Endothelial cell of umbilical vein (primary cell): Measurements from ENCODE around the gene PAX9. TPM values are rescaled to one million over a fixed set of nuclear protein-coding genes. Genes with fewer than 3 reads are reported as not detected.

Experiments
- BruUV-seq: library from RNA; stranded (reverse); fragments of 400-500 nt; replicated peaks from 2 replicates; lab custom pipeline; 2021; lab: Mats Ljungman, UMichigan
- CTCF ChIA-PET: fragments of 300-600, 350-600 bp; sonication (Branson Sonifier 250); formaldehyde crosslinking; loops from one replicate; lab custom pipeline; 2021; ENCODE audit warnings: antibody characterized with exemption, inconsistent platforms; lab: Charles Lee
- POLR2A ChIA-PET: fragments of 300-600, 350-600 bp; sonication (Branson Sonifier 250); formaldehyde crosslinking; loops from one replicate; lab custom pipeline; 2021; ENCODE audit warnings: antibody characterized with exemption, inconsistent platforms; lab: Charles Lee
- DNase-seq: peaks from one replicate; pipeline ENCODE4 v3.0.0-alpha.2; 2011; ENCODE audit warnings: low read depth, low spot score
- FAIRE-seq: peaks from 2 replicates; lab custom pipeline; 2011; peaks lifted over from hg19 to GRCh38; lab: Jason Lieb, UNC
- H2AFZ ChIP-seq: 2 replicates; pipeline ENCODE4 v1.6.0; 2012; ENCODE audit warnings: low read depth, low read length, control low read depth, inconsistent platforms
- H3K27ac ChIP-seq: 2 replicates; pipeline ENCODE4 v1.5.1; 2011; ENCODE audit warnings: low read depth, mild to moderate bottlenecking, control low read depth, low read length, moderate library complexity; ENCODE audit not compliant: insufficient read depth
- H3K27me3 ChIP-seq, 2 experiments: 2 replicates each; pipeline versions ENCODE4 v1.6.0 to v1.6.1; 2011; ENCODE audit warnings: low read length in 2 of 2, mixed read lengths in 1 of 2; ENCODE audit not compliant: control insufficient read depth in 2 of 2, insufficient read depth in 2 of 2
- H3K36me3 ChIP-seq, 2 experiments: 2 replicates in 1 of 2; 3 replicates in 1 of 2; pipeline ENCODE4 v1.5.1; 2011; ENCODE audit warnings: low read length in 2 of 2, mild to moderate bottlenecking in 1 of 2, moderate library complexity in 1 of 2; ENCODE audit not compliant: control insufficient read depth in 2 of 2, insufficient read depth in 2 of 2; ENCODE audit errors: extremely low read depth in 1 of 2
- H3K4me1 ChIP-seq: 3 replicates; pipeline ENCODE4 v1.5.1; 2011; ENCODE audit warnings: mild to moderate bottlenecking, low read length; ENCODE audit not compliant: control insufficient read depth, insufficient read depth; ENCODE audit errors: extremely low read depth
- H3K4me2 ChIP-seq: 2 replicates; pipeline ENCODE4 v1.6.1; 2011; ENCODE audit warnings: low read length, control low read depth, mixed read lengths; ENCODE audit not compliant: insufficient read depth
- H3K4me3 ChIP-seq, 3 experiments: fragments of 200-600 bp in 1 of 3; sonication (generic), shearing (Covaris generic) in 1 of 3; replicated peaks in 1 of 3; 2 replicates each; pipeline ENCODE4 v1.5.1; 2011 to 2016; ENCODE audit warnings: control low read depth in 3 of 3, low read length in 3 of 3, mild to moderate bottlenecking in 2 of 3, inconsistent platforms in 1 of 3, low read depth in 1 of 3, moderate library complexity in 1 of 3; ENCODE audit not compliant: insufficient read depth in 1 of 3
- H3K79me2 ChIP-seq: 2 replicates; pipeline ENCODE4 v1.6.0; 2012; ENCODE audit warnings: low read length, inconsistent platforms; ENCODE audit not compliant: control insufficient read depth, insufficient read depth
- H3K9ac ChIP-seq: replicated peaks from 2 replicates; pipeline ENCODE3; 2011; ENCODE audit warnings: low read length, control low read depth; ENCODE audit not compliant: insufficient read depth; ENCODE audit errors: extremely low read depth
- H3K9me1 ChIP-seq: replicated peaks from 3 replicates; pipeline ENCODE4 v1.6.0; 2011; ENCODE audit warnings: mild to moderate bottlenecking, low read length; ENCODE audit not compliant: control insufficient read depth, insufficient read depth; ENCODE audit errors: extremely low read depth
- H3K9me3 ChIP-seq: replicated peaks from 2 replicates; pipeline ENCODE4 v1.5.1; 2012; ENCODE audit warnings: low read length, inconsistent platforms; ENCODE audit not compliant: control insufficient read depth, insufficient read depth
- H4K20me1 ChIP-seq: replicated peaks from 2 replicates; pipeline ENCODE3; 2011; ENCODE audit warnings: mild to moderate bottlenecking, low read length; ENCODE audit not compliant: control insufficient read depth, insufficient read depth; ENCODE audit errors: extremely low read depth
- EZH2 ChIP-seq: IDR thresholded peaks from 2 replicates; pipeline ENCODE4 v1.6.1; 2012; ENCODE audit warnings: borderline replicate concordance, low read depth, mild to moderate bottlenecking, moderate library complexity, low read length, inconsistent platforms; ENCODE audit not compliant: severe bottlenecking
- FOS ChIP-seq: IDR thresholded peaks from 2 replicates; pipeline ENCODE4 v1.6.1; 2011; ENCODE audit warnings: mild to moderate bottlenecking, low read length, moderate library complexity, borderline replicate concordance; ENCODE audit not compliant: insufficient read depth
- GATA2 ChIP-seq: IDR thresholded peaks from 2 replicates; pipeline ENCODE4 v1.7.0; 2011; ENCODE audit warnings: low read depth, mild to moderate bottlenecking, moderate library complexity, mixed read lengths, low read length; ENCODE audit not compliant: insufficient read length, insufficient read depth
- JUN ChIP-seq: IDR thresholded peaks from 2 replicates; pipeline ENCODE4 v1.6.1; 2011; ENCODE audit warnings: borderline replicate concordance, low read depth; ENCODE audit not compliant: insufficient read length, insufficient read depth
- MYC ChIP-seq: IDR thresholded peaks from one replicate; pipeline ENCODE4 v1.6.1; 2011; ENCODE audit warnings: mild to moderate bottlenecking, low read depth, low read length
- POLR2A ChIP-seq: IDR thresholded peaks from 2 replicates; pipeline ENCODE4 v1.6.1; 2012; ENCODE audit warnings: low read depth, mild to moderate bottlenecking, control low read depth, low read length
- POLR2AphosphoS5 ChIP-seq: IDR thresholded peaks from 2 replicates; pipeline ENCODE4 v1.6.1; 2012; ENCODE audit warnings: low read depth, mild to moderate bottlenecking, control low read depth, low read length, moderate library complexity; ENCODE audit not compliant: insufficient read depth
- dilution Hi-C: fragments of 300-500 bp; cut with MboI; formaldehyde crosslinking; loops from one replicate; pipeline ENCODE4 v1.15.0; 2019; ENCODE audit warnings: low sequenced_read_pairs; ENCODE audit not compliant: extremely low pct_ligation_motif_present
- intact Hi-C: fragments of 100-400 bp; cut with micrococcal nuclease; formaldehyde crosslinking; loops from one replicate; pipeline ENCODE4 v1.10.0; 2022
- polyA plus RNA-seq, 4 experiments: library from polyadenylated mRNA; depleted of rRNA in 3 of 4; stranded (reverse) in 3 of 4; unstranded in 1 of 4; fragments of >200 nt; gene quantifications; 2 replicates each; pipeline versions ENCODE4 v1.2.1 to v1.2.3, GENCODE V29; 2011 to 2012; ENCODE audit warnings: missing spikeins in 1 of 4
- total RNA-seq: library from RNA; stranded (reverse); gene quantifications from 2 replicates; pipeline ENCODE4 v1.2.3, GENCODE V29; 2021
- TF ChIP-seq, protein P1 (sequence below), 2 donors: IDR thresholded peaks; 1 replicate in 1 of 2; 2 replicates in 1 of 2; pipeline ENCODE4 v1.5.1; 2011; ENCODE audit warnings: low read length in 2 of 2, mild to moderate bottlenecking in 2 of 2, moderate library complexity in 2 of 2, control low read depth in 1 of 2, inconsistent platforms in 1 of 2, low read depth in 1 of 2; ENCODE audit not compliant: insufficient read depth in 1 of 2; ENCODE audit errors: extremely low read depth in 1 of 2
- TF ChIP-seq, protein P2 (sequence below): IDR thresholded peaks from 2 replicates; pipeline ENCODE4 v1.6.1; 2011; ENCODE audit not compliant: insufficient read depth, insufficient read length

PAX9 gene
- total and polyA plus RNA-seq, 2 donors (not counting 3 experiments of a cell fraction or from before 2014, with no cell fraction given), result 0.37 to 0.44 TPM

DNA sequence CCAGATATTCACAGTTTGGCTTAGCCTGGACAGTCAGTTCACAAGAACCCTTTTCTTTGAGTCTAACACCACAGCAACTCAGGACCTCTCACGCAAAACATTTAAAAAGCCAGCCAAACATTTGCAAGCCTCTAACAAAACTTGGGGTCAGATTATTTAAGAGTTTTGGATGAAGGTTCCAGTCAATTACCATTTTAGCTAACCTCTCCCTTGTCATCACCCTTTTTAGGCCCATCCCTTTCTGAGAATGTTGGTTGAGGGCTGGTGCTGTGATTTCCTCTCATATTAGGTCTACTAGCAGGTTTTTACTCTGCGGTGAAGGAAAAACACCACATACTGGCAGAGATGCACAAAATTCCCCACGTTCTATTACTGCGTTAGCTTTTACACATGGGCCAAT is 20.7 kb downstream of the PAX9 start:
- Histone ChIP-seq H3K4me2 (no peak overlapping the region), H3K79me2 (no peaks in the 10 kb centered on the region), H3K9me1 (no peaks in the 10 kb centered on the region), H3K36me3 (no peaks in the 10 kb centered on the region), H2AFZ (no peak overlapping the region), H3K9me3 (no peaks in the 10 kb centered on the region), H3K4me3 (no peak overlapping the region), H3K4me1 (no peaks in the 10 kb centered on the region), H3K27ac (no peak overlapping the region), H3K27me3 (no peaks in the 10 kb centered on the region), H3K9ac (no peak overlapping the region), H4K20me1 (no peaks in the 10 kb centered on the region)
- intact Hi-C loops (no loop called here), dilution Hi-C loops (no loop called here)
- TF ChIP-seq, protein P1, sequence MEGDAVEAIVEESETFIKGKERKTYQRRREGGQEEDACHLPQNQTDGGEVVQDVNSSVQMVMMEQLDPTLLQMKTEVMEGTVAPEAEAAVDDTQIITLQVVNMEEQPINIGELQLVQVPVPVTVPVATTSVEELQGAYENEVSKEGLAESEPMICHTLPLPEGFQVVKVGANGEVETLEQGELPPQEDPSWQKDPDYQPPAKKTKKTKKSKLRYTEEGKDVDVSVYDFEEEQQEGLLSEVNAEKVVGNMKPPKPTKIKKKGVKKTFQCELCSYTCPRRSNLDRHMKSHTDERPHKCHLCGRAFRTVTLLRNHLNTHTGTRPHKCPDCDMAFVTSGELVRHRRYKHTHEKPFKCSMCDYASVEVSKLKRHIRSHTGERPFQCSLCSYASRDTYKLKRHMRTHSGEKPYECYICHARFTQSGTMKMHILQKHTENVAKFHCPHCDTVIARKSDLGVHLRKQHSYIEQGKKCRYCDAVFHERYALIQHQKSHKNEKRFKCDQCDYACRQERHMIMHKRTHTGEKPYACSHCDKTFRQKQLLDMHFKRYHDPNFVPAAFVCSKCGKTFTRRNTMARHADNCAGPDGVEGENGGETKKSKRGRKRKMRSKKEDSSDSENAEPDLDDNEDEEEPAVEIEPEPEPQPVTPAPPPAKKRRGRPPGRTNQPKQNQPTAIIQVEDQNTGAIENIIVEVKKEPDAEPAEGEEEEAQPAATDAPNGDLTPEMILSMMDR (IDR thresholded peaks at IDR 0.05; ENCODE audit: extremely low read depth in 1 of 2, insufficient read depth in 1 of 2, low read depth in 1 of 2, low read length in 2 of 2), result no peak
- no peak for TF ChIP-seq MYC
- no peak for TF ChIP-seq FOS
- TF ChIP-seq EZH2, result no peak
- TF ChIP-seq, protein P2, sequence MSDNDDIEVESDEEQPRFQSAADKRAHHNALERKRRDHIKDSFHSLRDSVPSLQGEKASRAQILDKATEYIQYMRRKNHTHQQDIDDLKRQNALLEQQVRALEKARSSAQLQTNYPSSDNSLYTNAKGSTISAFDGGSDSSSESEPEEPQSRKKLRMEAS, result no peak
- no peak for TF ChIP-seq POLR2A
- TF ChIP-seq GATA2, result no peak
- no peak for TF ChIP-seq POLR2AphosphoS5
- no peak for TF ChIP-seq JUN
- POLR2A ChIA-PET, result no interaction called here
- DNase-seq (no peak), FAIRE-seq (no peak)
- no TSS peak for BruUV-seq
- CTCF ChIA-PET, result no interaction called here
